GOT3 (cell line): ENCODE results near the gene CYLD.

Experiments
- DNase-seq: peaks from one replicate; lab custom pipeline; 2025; ENCODE audit warnings: mixed read lengths; lab: John Stamatoyannopoulos, UW

The CYLD gene

DNA sequence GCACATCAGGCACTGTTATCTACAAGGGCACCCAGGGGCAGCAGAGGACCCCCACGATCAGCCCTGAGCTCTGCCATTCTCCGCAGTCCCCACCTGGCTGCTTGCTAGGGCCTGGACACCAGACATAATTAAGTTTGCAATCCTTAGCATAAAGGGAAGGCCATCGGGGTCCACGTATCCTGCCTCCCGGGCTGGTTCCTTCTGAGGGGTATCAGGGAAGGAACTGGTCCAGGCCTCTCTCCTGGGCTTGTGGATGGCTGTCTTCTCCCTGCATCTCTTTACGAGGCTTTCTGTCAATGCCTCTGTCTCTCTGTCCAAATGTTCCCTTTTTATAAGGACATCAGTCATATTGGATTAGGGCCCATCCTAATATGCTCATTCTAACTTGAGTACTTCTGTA, 77.8 kb downstream of the CYLD start:
- DNase-seq: no peak

DNA sequence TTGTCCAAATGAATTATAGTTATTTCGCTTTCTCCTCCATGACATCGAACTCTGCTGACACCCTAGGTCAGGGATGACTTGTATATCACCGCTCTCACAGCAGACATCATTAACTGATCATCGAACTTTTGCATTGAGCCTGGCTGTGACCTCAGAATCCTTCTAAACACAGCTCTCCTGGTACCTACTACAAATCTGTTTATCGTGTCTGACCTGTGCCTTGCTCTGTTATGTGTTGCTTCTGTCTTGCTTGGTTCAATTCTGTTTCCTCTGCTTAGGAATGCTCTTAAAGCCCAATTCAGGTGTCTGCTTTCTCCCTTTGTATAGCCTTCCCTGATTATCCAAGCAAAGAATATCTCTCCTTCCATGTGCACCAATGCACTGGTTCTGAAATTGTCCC, 78.3 kb downstream of the CYLD start:
- DNase-seq: no peak

DNA sequence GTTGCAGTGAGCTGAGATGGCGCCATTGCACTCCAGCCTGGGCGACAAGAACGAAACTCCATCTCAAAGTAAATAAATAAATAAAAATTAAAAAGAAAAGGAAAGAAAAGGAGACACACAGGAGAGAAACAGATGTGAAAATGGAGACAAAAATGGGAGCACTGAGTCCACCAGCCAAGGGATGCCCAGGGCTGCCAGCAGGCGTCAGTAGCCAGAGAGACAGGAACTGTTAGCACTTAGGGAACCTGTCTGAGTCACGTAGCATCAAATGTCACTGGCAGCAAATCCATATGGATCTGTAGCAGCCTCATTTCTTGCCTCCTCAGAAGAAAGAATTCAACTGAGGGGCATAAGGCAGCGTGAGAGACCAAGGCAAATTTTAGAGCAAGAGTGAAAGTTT, 79.7 kb downstream of the CYLD start:
- DNase-seq: no peak

DNA sequence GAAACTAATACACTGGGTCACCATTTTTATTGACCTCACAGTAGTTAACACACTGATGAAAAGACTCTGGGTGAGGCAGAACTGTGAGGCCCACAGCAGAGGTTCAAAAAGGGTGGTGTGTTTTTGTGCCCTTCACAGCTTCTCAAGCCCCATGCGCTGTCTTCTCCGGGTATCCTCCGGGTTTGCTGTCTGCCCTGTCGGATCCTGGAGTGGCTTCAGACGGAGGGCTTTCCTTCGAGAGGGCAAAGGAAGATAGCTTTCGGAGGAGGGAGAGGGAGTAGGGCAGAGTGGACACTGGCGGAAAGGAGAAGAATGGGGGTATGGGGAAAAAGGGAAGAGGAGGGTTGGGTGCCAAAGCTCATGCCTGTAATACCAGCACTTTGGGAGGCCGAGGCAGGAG, 80.8 kb downstream of the CYLD start:
- no peak for DNase-seq

DNA sequence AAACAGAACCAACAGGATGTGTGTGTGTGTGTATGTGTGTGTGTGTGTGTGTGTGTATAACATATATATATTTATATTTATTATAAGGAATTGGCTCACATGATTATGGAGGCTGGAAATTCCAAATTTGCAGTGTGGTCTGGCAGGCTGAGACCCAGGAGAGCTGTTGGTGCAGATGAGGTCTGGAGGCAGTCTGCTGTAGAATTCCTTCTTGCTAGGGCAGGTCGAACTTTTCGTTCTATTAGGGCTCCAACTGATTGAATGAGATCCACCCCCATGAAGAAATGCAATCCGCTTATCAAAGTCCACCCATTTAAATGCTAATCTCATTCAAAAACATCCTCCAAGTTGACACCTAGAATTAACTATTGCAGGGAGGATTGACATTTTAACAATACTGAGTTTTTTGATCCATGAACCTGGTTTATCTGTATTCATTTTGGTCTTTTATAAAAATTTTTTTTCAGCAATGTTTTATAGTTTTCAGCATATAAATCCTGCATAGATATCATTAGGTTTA, 85.0 kb downstream of the CYLD start:
- DNase-seq: no peak

DNA sequence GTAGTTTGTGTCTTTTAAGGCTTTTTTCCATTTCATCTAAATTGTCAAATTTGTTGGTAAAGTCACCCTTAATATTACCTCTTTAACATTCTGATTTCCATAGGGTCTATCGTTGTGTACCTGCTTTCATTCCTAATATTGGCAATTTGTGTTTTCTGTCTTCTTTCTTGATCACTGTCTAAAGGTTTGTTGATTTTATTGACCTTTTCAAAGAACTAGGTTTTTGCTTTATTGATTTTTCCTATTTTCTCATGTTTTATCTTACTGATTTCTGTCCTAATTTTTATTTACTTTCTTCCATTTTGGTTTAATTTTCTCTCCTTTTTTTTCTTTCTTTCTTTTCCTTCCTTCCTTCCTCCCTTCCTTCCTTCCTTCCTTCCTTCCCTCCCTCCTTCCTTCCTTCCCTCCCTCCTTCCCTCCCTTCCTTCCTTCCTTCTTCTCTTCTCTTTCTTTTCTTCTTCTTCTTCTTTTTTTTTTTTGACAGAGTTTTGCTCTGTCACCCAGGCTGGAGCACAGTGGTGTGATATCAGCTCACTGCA, 86.3 kb downstream of the CYLD start:
- no peak for DNase-seq

DNA sequence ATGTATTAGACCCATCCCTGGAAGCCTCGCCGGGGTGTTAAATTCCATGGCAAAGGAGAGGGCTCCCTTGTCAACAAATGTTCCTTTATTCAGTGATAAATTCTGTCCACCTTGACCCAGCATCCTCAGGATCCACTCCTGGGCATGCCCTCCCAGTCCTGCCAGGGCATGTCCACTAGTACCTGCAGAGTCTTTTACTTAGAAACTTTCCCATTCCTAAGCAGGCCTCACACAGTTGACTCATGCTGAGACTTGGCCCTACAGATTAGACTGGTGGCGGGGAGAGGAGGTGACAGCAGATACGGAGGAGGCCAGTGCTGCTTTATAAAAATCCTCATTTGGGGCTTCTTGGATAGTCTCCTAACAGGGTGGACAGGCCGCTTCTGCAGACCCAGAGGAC, 88.8 kb downstream of the CYLD start:
- no peak for DNase-seq

DNA sequence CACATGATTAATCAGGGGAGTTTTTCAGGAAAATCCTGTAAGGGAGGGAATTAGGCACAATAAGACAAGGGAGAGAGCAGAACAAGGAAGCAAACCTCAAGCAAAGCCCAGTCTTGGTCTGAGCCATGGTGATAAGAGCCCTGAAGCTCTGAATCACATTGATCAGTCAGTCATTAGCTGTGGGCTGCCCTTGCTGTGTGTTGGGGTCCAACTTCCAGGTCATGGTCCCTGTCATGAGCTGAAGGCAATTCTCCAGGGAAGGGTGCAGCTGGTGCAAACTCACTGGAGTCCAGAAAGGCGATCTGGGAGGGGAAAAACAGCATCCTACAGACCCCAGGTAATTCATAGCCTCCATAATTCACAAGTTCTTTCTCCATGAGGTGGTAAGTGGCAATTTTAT, 89.9 kb downstream of the CYLD start:
- DNase-seq: no peak

DNA sequence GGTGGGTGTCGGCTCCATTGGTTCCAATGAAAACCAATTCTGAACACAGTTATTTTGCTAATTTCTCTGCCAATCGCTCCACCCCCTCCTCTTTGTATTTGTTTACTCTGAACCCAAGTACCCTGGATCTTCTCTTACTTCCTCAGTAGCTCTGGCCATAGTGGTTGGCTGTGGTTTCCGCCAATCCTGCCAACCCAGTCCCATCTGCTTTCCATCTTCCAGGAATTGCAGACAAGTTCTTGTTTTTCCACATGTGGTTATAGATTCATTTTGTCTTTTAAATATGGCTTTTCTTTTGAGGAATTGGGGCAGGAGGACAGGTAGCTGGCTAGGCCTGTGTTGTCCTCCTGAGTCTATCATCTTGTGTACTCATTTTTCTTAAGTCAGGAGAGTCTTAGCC, 92.0 kb downstream of the CYLD start:
- DNase-seq: no peak

DNA sequence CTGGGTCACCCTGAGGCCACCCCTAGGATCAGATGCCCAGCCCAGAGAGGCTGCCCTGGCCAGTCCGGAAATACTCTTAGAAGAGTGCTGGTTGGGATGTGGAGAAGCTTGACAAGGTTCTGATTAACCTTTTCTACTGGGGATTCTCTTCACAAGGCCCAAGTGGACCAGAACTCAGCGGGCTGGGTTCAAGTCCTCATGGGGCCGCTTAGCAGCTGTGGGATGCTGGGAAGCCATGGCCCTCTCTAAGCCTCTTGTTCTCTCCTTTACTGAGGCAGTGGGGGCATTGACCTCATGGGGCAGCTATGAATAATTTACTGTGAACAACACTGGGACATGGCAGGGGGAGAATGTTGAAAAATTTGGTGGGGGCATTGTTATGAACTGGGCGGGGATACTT, 92.8 kb downstream of the CYLD start:
- DNase-seq: no peak

DNA sequence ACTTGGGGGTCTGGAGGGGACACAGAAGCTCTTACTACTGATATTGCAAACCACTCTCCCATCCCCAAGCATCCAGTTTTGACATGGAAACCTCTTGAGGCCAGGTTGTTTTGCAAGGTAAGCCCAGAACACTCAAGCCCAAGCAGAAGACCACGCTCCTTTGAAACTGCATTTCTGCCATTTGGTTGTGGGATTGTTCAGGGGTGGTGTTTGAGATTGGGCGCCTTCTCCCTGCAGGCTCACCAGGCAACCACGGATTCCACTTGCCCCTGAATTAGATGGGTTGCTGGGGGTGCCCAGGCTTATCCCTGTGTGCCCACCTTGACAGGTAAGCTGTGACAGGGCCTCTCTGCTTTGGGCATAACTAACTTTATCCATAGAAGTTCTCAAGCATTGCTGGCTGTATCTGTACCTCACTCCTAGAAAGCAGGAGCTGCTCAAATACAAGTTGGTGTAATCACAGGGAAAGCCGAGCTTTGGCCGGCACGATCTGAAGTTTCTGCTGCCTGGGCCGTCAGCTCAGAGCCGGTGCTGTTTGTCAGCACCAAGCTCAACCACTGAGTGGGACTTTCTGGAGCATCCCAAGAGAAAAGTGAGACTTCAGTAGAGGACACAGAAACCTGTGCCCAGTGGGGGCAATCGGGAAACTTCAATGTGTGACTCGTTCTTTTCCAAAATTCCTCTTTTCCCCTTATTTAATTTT, 93.6 kb downstream of the CYLD start:
- DNase-seq: no peak

DNA sequence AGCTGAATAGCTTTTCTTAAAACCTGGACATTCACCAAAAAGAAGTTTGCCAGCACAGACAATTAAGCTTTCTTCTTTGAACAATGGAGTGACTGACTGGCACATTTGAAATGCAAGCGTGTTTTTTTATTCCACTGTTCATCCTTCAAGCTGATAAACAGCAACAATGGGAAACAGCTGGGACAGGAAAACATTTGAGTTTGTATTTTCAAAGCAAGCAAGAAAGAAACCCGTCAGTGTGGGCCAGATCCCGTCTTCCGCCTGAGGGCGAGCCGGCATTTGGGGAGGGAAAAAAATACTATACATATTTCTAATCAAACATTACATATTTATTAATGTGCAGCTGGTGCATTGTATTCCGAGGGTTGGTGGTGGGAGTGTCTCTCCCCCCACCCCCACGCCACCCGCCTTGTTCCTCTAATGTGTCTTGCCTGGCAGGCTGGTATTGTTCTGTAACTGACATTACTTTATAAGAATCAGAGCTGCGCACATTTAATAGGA, 94.3 kb downstream of the CYLD start:
- no peak for DNase-seq

DNA sequence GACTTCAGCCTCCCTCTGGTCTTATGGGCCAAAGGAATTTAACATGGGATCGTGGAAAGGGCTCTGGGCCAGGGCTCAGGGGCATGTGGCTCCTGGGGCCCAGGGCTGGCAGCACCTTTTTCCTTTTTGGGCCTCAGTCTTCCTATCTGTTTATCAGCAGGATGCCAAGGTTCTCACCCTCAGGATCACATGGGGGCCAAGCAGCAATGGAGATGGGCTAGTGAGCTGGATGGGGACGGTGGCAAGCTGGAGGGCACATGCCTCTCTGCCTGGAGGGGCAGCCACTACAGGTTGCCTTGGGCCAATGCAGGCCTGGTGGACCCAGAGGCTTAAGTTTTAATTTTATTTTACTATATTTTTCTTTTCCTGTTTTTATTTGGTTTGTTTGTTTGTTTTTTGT, 95.4 kb downstream of the CYLD start:
- DNase-seq: no peak

DNA sequence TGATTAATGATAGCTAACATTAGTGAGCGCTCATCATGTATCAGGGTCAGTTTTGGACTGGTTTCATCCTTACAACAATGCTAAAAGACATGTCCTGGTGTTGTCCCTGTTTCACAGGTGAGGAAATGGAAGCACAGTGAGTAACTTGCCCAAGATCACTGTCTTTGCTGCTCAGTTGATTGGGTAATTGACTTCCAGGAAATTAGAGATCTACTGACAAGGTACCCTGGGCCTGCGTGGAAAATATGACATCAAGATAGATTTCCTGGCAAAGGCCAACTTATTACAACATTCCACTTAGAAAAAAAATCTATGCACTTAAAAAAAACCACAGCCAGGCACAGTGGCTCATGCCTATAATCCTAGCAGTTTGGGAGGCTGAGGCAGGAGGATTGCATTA, 96.3 kb downstream of the CYLD start:
- no peak for DNase-seq

DNA sequence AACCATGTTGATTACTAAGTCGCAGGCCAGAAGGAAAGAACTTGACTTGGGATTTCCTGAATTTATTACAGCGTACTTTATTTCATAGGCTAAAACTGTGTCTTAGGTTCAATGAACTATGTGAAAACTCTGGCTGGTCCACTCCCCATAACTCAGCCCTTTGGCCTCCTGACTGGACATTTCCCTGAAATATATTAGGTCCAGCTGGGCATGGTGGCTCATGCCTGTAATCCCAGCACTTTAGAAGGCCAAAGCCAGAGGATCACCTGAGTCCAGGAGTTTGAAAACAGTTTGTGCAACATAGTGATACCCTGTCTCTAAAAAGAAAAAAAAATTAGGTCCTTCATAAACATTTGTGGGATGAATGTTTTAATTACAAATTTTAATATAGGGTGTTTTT, 97.0 kb downstream of the CYLD start:
- no peak for DNase-seq

DNA sequence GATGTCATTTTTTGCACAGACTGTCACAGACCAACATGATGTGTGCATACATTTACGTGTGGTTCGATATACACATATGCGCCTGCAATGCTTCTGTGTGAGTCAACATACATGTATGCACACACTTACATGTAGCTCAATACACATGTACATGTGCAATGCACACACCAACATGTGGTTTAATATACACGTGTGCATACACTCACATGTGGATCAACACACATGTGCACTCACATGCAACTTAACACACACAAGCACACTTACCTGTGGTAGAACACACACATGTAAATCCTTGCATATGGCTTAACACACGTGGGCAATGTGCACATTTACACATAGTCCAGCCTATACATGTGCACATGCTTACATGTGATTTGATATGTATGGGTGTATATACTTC, 97.5 kb downstream of the CYLD start:
- DNase-seq: no peak

DNA sequence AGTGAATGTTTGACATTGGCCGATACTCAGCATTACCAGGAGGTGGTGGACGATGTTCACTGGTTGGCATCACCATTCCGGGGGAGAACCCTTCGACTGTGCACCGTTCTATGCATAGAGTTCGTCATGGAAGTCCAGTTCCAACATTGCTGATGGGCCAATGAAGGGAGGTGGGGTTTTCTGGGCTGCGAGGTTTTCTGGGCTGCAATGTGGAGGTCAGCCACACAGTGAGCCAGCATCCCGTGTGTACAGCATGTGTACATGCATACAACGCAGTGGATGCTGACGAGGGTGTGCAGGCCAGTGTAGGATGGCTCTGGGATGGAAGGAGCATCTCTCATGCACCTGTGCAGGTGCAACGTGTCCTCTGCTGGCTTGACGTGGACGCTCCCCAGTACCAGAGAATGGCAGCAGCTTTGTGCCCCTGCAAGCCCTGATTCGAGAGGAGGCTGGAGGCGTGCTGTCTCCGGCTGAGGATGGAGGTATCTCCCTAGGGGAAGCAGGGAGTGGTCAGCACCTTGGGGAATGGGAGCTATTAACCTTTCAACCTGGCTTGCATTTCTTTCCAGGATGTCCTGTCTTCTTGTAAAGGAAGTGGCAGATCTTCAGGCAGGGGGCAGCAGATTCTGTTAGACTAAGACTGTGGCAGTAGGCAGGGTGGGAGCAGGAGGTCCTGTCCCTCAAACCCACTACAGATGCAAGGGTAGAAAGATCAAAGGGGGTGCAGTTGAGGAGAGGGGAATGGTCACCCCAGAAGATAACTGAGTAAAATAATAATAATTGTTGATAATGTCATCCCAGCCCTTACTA, 98.2 kb downstream of the CYLD start:
- no peak for DNase-seq

DNA sequence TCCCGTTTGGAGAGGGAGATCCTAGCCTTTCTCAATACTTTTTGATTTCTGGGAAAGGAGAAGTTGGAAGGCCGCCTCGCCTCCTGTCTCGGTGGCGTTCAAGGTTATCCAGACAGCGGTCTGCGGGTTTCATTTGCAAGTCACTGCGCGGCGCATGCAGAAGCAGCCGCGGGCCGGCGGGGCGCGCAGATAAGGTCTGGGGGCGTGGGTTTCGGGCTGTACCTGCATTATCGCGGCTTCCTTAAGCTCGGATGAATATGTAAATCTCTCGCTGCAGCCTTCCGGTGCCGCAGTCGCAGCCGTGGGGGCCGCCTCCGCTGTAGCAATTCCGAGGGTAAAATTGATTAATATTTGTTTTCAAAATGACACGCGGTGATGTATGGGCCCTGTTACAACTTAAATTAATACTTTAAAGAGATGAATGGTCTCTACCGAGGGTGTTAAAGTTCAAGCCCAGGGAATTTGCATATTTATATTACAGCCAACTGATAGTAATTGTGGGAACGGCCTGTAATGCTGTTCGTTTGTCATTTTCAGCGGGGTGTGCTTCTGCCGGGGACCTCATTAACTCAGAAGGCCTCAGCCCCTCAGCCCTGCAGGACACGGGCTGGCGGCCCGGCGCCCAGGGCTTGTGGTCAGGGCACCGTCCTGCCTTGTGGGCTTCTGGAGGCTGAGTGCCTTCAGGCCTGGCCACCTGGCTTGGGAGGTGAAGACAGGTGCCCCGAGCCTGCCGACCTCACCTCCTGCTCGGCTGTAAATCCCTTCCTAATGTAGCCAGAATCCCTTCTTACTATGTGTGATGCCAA, 99.4 kb downstream of the CYLD start:
- DNase-seq: no peak

DNA sequence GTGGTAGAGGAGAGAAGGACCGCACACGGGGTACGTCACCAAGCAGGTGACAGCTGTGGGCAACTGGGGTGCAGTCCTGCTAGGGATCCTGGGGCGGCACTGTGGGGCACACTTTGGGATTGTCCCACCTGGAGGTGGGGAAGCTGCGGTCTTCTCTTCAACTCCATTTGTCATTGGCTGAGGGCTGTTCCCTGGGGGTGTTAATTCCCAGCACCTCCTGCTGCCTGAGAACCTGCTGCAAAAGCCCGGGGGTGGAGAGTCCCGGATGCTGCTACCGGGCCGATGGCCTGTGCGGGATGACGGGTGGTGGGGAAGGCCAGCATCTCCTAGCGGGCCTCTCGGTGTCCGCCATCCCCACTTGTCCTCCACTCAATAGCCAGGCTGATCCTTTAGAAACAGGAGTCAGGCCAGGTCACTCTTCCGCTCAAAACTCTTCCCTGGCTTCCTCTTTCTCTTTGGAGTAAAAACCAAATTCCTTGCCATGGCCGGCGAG, 100.2 kb downstream of the CYLD start:
- no peak for DNase-seq

DNA sequence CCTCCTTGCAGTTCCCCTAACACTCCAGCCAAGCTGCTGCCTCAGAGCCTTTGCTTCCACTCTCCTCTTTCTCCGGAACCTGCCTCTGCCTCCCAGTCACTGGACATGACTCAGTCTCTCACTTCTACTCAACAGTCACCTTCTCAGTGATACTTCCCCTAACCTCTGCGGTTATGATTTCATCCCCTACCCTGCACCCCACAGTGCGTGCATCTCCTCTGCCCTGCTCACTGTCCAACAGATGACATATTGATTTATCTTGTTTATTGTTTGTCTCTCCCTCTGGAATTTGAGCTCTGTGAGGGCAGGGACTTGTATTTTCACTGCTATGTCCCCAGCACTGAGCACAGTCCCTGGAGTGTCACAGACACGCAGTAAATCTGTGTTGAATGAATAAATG, 100.7 kb downstream of the CYLD start:
- no peak for DNase-seq

DNA sequence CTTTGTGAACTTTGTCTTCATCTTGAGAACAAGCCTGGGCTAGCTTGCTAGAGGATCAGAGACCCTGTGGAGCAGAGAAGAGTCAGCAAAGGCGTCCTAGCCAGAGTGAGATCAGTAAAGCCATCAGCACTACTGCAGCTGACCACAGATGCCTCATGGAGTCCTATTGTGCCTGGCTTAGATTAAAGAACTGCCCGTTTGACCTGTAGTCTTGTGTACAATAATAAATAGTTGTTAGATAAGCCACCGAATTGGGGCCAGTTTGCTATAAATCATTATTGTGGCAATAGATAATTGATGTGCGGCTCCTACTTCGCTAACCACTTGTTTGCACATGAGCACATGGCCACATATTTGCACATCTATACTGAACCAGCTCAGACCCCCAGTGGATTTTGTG, 103.0 kb downstream of the CYLD start:
- no peak for DNase-seq

DNA sequence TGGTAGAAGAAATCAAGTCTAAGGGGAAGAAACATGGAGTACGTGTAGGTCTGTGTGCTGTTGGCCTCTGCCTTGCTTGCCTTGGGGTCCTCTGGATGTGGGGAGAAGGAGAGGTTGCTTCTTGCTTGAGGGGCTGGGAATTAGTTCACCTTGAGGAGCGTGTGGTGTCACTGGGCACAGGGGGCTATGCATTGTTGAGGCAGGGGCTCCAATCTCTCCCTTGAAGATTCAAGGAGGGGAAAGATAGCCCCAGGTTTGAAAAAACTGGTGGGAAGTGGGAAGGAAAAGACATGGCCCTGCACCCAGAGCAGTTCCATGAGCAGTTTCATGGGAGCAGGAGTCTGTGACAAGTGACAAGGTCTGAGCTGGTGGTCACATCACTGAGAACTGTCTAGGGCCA, 103.4 kb downstream of the CYLD start:
- no peak for DNase-seq
